ENCODE data around the gene STK39.

The STK39 gene

GRCh38 chr2:168188002-168188401 lies 59.4 kb downstream of the STK39 start:
- H3K4me3 ChIP-seq (ENCODE audit: low read depth, low read length) = no peak overlapping the region
- TF ChIP-seq, protein P1, sequence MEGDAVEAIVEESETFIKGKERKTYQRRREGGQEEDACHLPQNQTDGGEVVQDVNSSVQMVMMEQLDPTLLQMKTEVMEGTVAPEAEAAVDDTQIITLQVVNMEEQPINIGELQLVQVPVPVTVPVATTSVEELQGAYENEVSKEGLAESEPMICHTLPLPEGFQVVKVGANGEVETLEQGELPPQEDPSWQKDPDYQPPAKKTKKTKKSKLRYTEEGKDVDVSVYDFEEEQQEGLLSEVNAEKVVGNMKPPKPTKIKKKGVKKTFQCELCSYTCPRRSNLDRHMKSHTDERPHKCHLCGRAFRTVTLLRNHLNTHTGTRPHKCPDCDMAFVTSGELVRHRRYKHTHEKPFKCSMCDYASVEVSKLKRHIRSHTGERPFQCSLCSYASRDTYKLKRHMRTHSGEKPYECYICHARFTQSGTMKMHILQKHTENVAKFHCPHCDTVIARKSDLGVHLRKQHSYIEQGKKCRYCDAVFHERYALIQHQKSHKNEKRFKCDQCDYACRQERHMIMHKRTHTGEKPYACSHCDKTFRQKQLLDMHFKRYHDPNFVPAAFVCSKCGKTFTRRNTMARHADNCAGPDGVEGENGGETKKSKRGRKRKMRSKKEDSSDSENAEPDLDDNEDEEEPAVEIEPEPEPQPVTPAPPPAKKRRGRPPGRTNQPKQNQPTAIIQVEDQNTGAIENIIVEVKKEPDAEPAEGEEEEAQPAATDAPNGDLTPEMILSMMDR (IDR thresholded peaks at IDR 0.05; ENCODE audit: low read depth, low read length, missing control alignments) = no peak
- no peak for DNase-seq (ENCODE audit: low read depth)
- in situ Hi-C loops (cut with HindIII; ENCODE audit: low sequenced_read_pairs) = no loop called here

GRCh38 chr2:168186452-168186851 lies 60.9 kb downstream of the STK39 start:
- no peak overlapping the region for H3K4me3 ChIP-seq (ENCODE audit: low read depth, low read length)
- DNase-seq (ENCODE audit: low read depth) = no peak
- in situ Hi-C loops (cut with HindIII; ENCODE audit: low sequenced_read_pairs) = no loop called here
- TF ChIP-seq, protein P1 (IDR thresholded peaks at IDR 0.05; ENCODE audit: low read depth, low read length, missing control alignments) = no peak

- in situ Hi-C loops (cut with HindIII; ENCODE audit: low sequenced_read_pairs) = no loop called here
- no peak overlapping the region for H3K4me3 ChIP-seq (ENCODE audit: low read depth, low read length)
- TF ChIP-seq, protein P1 (IDR thresholded peaks at IDR 0.05; ENCODE audit: low read depth, low read length, missing control alignments) = no peak
- no peak for DNase-seq (ENCODE audit: low read depth)
Observed at GRCh38 chr2:168185583-168186274, 61.7 kb downstream of the STK39 start.

DNA sequence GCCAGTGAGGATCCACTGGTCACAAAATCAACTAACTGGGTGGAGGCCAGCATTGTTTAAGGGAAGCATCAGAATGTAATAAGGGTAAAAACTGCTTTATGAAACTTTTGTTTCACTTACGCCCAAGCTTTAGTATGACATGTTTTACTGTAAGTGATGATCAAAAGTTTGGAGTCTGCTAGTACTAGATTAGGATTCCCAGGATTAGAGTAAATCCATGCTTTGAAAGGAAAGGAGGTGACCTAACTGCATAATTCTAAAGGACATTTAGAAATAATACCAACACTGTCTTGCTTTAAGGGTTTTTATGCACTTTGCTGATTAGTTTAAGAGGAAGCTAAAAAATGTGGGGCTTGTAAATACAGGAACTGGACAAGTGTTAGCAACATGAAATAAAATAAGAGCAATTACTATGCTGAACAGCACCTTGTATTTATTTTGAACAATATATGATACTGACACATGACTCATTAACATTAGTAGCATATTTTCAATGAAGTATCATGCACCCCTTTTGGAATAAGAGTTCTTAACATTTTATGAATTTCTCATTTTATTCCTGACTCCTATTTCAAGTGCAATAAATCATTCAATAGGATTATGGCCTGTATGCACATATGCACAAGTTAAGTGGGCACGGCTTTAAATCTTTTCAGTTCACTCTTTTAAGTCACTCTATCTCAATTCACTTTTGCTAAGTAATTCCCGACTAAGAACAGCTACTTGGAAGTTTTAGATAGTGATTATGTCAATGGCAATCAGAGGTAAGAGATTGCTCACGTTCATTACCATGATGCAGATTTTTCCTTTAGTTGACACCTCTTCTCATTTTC lies 62.5 kb downstream of the STK39 start:
- no peak for DNase-seq (ENCODE audit: low read depth)
- TF ChIP-seq, protein P1 (IDR thresholded peaks at IDR 0.05; ENCODE audit: low read depth, low read length, missing control alignments) = no peak
- in situ Hi-C loops (cut with HindIII; ENCODE audit: low sequenced_read_pairs) = no loop called here
- no peak overlapping the region for H3K4me3 ChIP-seq (ENCODE audit: low read depth, low read length)

DNA sequence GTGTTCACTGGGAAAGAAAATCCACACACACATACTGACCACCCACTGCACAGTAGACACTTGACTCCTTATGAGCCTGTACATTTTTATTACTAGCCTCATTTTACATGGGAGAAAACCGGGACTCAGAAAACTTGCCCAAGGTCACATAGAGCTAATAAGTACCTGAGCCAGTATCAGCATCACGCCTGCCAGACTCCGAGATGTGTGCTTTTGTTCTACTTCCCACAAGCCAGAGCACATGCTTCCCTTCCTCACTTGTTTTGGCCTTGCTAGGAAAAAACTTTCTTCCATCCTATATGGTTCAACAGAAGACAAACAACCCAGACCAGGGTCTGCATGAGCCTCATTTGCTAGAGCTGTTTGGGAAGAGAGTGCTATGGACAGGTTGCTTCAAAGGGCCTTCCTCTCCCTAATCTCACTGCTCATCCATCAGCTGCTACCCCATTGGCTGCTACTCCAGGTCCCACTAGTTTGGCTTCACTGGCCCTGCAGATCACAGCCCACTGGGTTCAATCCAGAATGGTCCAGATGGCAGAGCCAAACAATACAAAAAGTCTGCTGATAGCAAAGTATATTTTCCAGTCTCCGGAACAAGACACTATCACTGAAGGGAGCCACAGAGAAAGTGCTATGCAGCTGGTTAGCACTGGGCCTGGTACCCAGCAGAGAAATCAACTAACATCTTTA lies 63.9 kb downstream of the STK39 start:
- in situ Hi-C loops (cut with HindIII; ENCODE audit: low sequenced_read_pairs) = no loop called here
- no peak for DNase-seq (ENCODE audit: low read depth)
- H3K4me3 ChIP-seq (ENCODE audit: low read depth, low read length) = no peak overlapping the region
- TF ChIP-seq, protein P1 (IDR thresholded peaks at IDR 0.05; ENCODE audit: low read depth, low read length, missing control alignments) = no peak

DNA sequence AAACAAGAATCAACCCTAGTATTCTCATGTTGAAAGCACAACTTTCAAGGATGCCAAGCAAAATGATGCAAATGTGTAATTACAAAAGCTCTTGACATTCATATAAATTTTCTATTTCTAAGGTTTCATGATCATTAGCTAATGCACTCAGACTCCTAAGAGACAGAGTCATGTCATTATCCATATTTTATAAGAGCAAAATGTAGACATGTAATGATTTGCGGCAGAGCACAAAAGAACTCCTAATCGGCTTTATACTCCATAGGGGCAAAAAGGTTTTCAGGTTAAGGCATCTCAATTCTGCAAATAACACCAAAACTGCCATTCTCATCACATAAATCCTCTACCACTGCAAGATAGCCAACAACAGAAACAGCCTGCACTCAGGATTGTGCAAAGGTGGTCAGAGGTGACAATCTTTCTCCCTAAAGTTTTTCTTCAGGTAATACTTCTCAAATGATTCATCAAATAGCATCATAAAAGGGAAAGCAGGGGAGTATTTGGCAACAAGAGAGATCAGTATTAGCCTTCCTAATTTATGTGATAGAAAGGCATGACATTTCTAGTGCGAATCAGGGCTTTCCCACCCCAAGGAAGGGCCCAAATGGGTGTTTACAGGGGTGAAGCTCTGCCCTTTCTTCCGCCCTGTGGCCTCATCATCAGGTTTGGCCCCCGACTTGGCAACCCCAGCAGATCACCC lies 64.7 kb downstream of the STK39 start:
- TF ChIP-seq, protein P1 (IDR thresholded peaks at IDR 0.05; ENCODE audit: low read depth, low read length, missing control alignments) = no peak
- in situ Hi-C loops (cut with HindIII; ENCODE audit: low sequenced_read_pairs) = no loop called here
- no peak overlapping the region for H3K4me3 ChIP-seq (ENCODE audit: low read depth, low read length)
- no peak for DNase-seq (ENCODE audit: low read depth)

Data from astrocyte of the cerebellum (primary cell).